Testis (tissue), 2 donors: ENCODE measurements around the gene SH3BP4.

Experiments used
- CTCF ChIP-seq, 3 experiments: fragments of 450-650 bp in 2 of 3; fragments of 200-600 bp in 1 of 3; sonication (generic) in 1 of 3; IDR thresholded peaks; one replicate each; pipeline ENCODE4 v1.5.1; 2016 to 2019; ENCODE audit warnings: antibody characterized with exemption in 3 of 3, mild to moderate bottlenecking in 2 of 3, moderate library complexity in 1 of 3
- POLR2A ChIP-seq: fragments of 450-650 bp; IDR thresholded peaks from one replicate; pipeline ENCODE4 v1.6.1; 2017; ENCODE audit warnings: antibody characterized with exemption, mild to moderate bottlenecking, moderate library complexity

GRCh38 chr2:235032949-235033348 lies 81.1 kb downstream of the SH3BP4 start:
- no peak for TF ChIP-seq CTCF (IDR thresholded peaks at IDR 0.05)
- no peak for TF ChIP-seq POLR2A
